Measurements from ENCODE around the gene POU2AF1. TPM values are rescaled to one million over a fixed set of nuclear protein-coding genes. Genes with fewer than 3 reads are reported as not detected.
"Not testable (repeated sequence)": the region's sequence is repeated elsewhere in the genome, so short reads cannot be mapped to it uniquely, and the experiment has no call there.

The POU2AF1 gene
- total RNA-seq, 1 experiment from 2014 or later, result not detected

- no peaks in the 10 kb centered on the region for H3K36me3 ChIP-seq (ENCODE audit: low read depth, low read length)
- no peaks in the 10 kb centered on the region for H4K20me1 ChIP-seq (ENCODE audit: low read length)
- H3K4me3 ChIP-seq (ENCODE audit: low read length), result no peak overlapping the region
- H3K9me2 ChIP-seq (replicated peaks; ENCODE audit: low read length), result no peaks in the 10 kb centered on the region
- no TSS peak for BruUV-seq (replicated peaks)
- ChIA-PET POLR2A (ENCODE audit: unreplicated experiment) (no interaction called here), CTCF (no interaction called here)
- no peak for TF ChIP-seq CTCF (conservative IDR thresholded peaks at IDR 0.05; ENCODE audit: low read depth, low read length)
- TF ChIP-seq EZH2phosphoT487 (IDR thresholded peaks at IDR 0.05; ENCODE audit: borderline replicate concordance, low read length), result no peak
- TF ChIP-seq EZH2 (IDR thresholded peaks at IDR 0.05; ENCODE audit: low read length, unreplicated experiment), result no peak
- H3F3A ChIP-seq (ENCODE audit: low read length, unreplicated experiment), result no peaks in the 10 kb centered on the region
- H3K4me1 ChIP-seq (ENCODE audit: insufficient read depth, low read length), result no peaks in the 10 kb centered on the region
- H3K9ac ChIP-seq (ENCODE audit: low read length), result no peak overlapping the region
- H3K9me3 ChIP-seq (ENCODE audit: low read length), result no peaks in the 10 kb centered on the region
- H3K27ac ChIP-seq (ENCODE audit: low read length), result no peak overlapping the region
- intact Hi-C loops (cut with micrococcal nuclease), result no loop called here
- no peak for DNase-seq
- H3K27me3 ChIP-seq (ENCODE audit: low read length), result peaks cover 40% of the 10 kb centered on the region
- no peak for ATAC-seq
- H2AFZ ChIP-seq (ENCODE audit: low read length), result no peak overlapping the region
- no peak overlapping the region for H3K4me2 ChIP-seq (ENCODE audit: low read length)
- H3K79me2 ChIP-seq (ENCODE audit: low read length), result no peaks in the 10 kb centered on the region
These were observed 23.3 kb upstream of the POU2AF1 start for GRCh38 chr11:111402411-111402810.

- H3K9me2 ChIP-seq (replicated peaks; ENCODE audit: low read length); intact Hi-C loops (cut with micrococcal nuclease); H2AFZ ChIP-seq (ENCODE audit: low read length); H3K4me3 ChIP-seq (ENCODE audit: low read length); H3K27ac ChIP-seq (ENCODE audit: low read length); POLR2A ChIA-PET (ENCODE audit: unreplicated experiment); DNase-seq; H3K4me1 ChIP-seq (ENCODE audit: insufficient read depth, low read length); H3K9me3 ChIP-seq (ENCODE audit: low read length); BruUV-seq (replicated peaks); H3K36me3 ChIP-seq (ENCODE audit: low read depth, low read length); H3F3A ChIP-seq (ENCODE audit: low read length, unreplicated experiment); H3K9ac ChIP-seq (ENCODE audit: low read length); H3K4me2 ChIP-seq (ENCODE audit: low read length); H4K20me1 ChIP-seq (ENCODE audit: low read length); ATAC-seq; H3K79me2 ChIP-seq (ENCODE audit: low read length): not testable (repeated sequence)
- CTCF ChIA-PET, result interaction anchor here (0.8 kb wide), 1 partner anchor 967 kb away, joined by 3 read pairs; no protein-coding TSS in a partner anchor
- peaks cover 45% of the 10 kb centered on the region for H3K27me3 ChIP-seq (ENCODE audit: low read length)
These were observed 22.9 kb upstream of the POU2AF1 start for GRCh38 chr11:111401957-111402356.

GRCh38 chr11:111400595-111400994 is 21.5 kb upstream of the POU2AF1 start:
- DNase-seq (no peak), ATAC-seq (no peak)
- CTCF ChIA-PET, result no interaction called here
- Histone ChIP-seq H3K36me3 (ENCODE audit: low read depth, low read length) (no peaks in the 10 kb centered on the region), H2AFZ (ENCODE audit: low read length) (no peak overlapping the region), H3F3A (ENCODE audit: low read length, unreplicated experiment) (no peaks in the 10 kb centered on the region), H4K20me1 (ENCODE audit: low read length) (no peaks in the 10 kb centered on the region), H3K9me2 (replicated peaks; ENCODE audit: low read length) (no peaks in the 10 kb centered on the region), H3K4me1 (ENCODE audit: insufficient read depth, low read length) (no peaks in the 10 kb centered on the region), H3K27me3 (ENCODE audit: low read length) (peaks cover 52% of the 10 kb centered on the region), H3K27ac (ENCODE audit: low read length) (no peak overlapping the region), H3K4me2 (ENCODE audit: low read length) (no peak overlapping the region), H3K4me3 (ENCODE audit: low read length) (no peak overlapping the region), H3K79me2 (ENCODE audit: low read length) (no peaks in the 10 kb centered on the region), H3K9me3 (ENCODE audit: low read length) (no peaks in the 10 kb centered on the region), H3K9ac (ENCODE audit: low read length) (no peak overlapping the region)
- intact Hi-C loops (cut with micrococcal nuclease), result no loop called here
- POLR2A ChIA-PET (ENCODE audit: unreplicated experiment), result no interaction called here
- TF ChIP-seq EZH2 (IDR thresholded peaks at IDR 0.05; ENCODE audit: low read length, unreplicated experiment) (no peak), CTCF (conservative IDR thresholded peaks at IDR 0.05; ENCODE audit: low read depth, low read length) (no peak), EZH2phosphoT487 (IDR thresholded peaks at IDR 0.05; ENCODE audit: borderline replicate concordance, low read length) (no peak)
- BruUV-seq (replicated peaks), result no TSS peak

All from PC-3 (cell line).